K562 (cell line): ENCODE measurements around the gene ADD1. TPM values are rescaled to one million over a fixed set of nuclear protein-coding genes. Genes with fewer than 3 reads are reported as not detected.

ENCODE experiments used
- ATAC-seq: fragments of 200-7000 bp; cut with Tn5 transposase; 3 replicates; pipeline ENCODE4 v1.9.1; 2020; ENCODE audit warnings: moderate library complexity
- BruUV-seq: library from RNA; stranded (reverse); fragments of 400-500 nt; replicated peaks from 2 replicates; lab custom pipeline; 2021; lab: Mats Ljungman, UMichigan
- CTCF ChIA-PET: fragments of 300-600 bp; formaldehyde crosslinking; extraction: SDS; loops from one replicate; lab custom pipeline; 2021; ENCODE audit warnings: low intra/inter-chr PET ratio; lab: Yijun Ruan, JAX
- POLR2A ChIA-PET: fragments of 300-600, 350-650 bp; sonication (Branson Sonifier 250); formaldehyde crosslinking; extraction: SDS; loops from one replicate; lab custom pipeline; 2021; ENCODE audit warnings: antibody characterized with exemption, inconsistent platforms; lab: Yijun Ruan, JAX
- DNase-seq, 4 experiments: peaks; one replicate each; pipeline versions ENCODE4 v3.0.0 to v3.0.0-alpha.2; 2011 to 2018; ENCODE audit warnings: low spot score in 3 of 4, mixed read lengths in 3 of 4; ENCODE audit errors: extremely low read depth in 1 of 4
- FAIRE-seq: peaks from 2 replicates; lab custom pipeline; 2011; peaks lifted over from hg19 to GRCh38; lab: Jason Lieb, UNC
- H2AFZ ChIP-seq: 2 replicates; pipeline ENCODE4 v1.6.0; 2011; ENCODE audit warnings: low read depth, low read length, control low read depth, inconsistent platforms
- H3K27ac ChIP-seq: fragments of 200-600 bp; 3 replicates; pipeline ENCODE4 v1.8.0; 2011; ENCODE audit warnings: low read depth, mild to moderate bottlenecking, control low read depth, inconsistent platforms, low read length, moderate library complexity, mixed read lengths; ENCODE audit errors: extremely low read depth
- H3K27me3 ChIP-seq, 2 experiments: fragments of 300-600 bp in 1 of 2; 2 replicates in 1 of 2; 3 replicates in 1 of 2; pipeline versions ENCODE4 v1.6.0 to v1.8.0; 2011; ENCODE audit warnings: inconsistent platforms in 2 of 2, low read length in 2 of 2, mild to moderate bottlenecking in 1 of 2, mixed read lengths in 1 of 2, moderate library complexity in 1 of 2; ENCODE audit not compliant: control insufficient read depth in 2 of 2, insufficient read depth in 2 of 2
- H3K36me3 ChIP-seq: fragments of 300-600 bp; 3 replicates; pipeline ENCODE4 v1.8.0; 2011; ENCODE audit warnings: mild to moderate bottlenecking, low read length, inconsistent platforms; ENCODE audit not compliant: control insufficient read depth, insufficient read depth
- H3K4me1 ChIP-seq, 2 experiments: fragments of 200-600 bp in 1 of 2; replicated peaks in 1 of 2; 2 replicates in 1 of 2; 3 replicates in 1 of 2; pipeline versions ENCODE4 v1.5.1 to v1.8.0; 2011; ENCODE audit warnings: inconsistent platforms in 2 of 2, low read length in 2 of 2, mild to moderate bottlenecking in 1 of 2, mixed read lengths in 1 of 2, moderate library complexity in 1 of 2; ENCODE audit not compliant: control insufficient read depth in 2 of 2, insufficient read depth in 2 of 2
- H3K4me2 ChIP-seq: 2 replicates; pipeline ENCODE4 v1.6.1; 2011; ENCODE audit warnings: low read length, control low read depth, inconsistent platforms, mixed read lengths; ENCODE audit not compliant: insufficient read depth
- H3K4me3 ChIP-seq: fragments of 200-600 bp; sonication (generic), shearing (Covaris generic); 2 replicates; pipeline ENCODE4 v1.5.1; 2016; ENCODE audit warnings: control low read depth, inconsistent platforms
- H3K79me2 ChIP-seq: fragments of 200-600 bp; 3 replicates; pipeline ENCODE4 v1.8.0; 2011; ENCODE audit warnings: low read length, inconsistent platforms; ENCODE audit not compliant: control insufficient read depth, insufficient read depth
- H3K9ac ChIP-seq, 2 experiments: 2 replicates each; pipeline versions ENCODE4 v1.6.0 to v1.6.1; 2011; ENCODE audit warnings: low read depth in 2 of 2, low read length in 2 of 2, control low read depth in 1 of 2, inconsistent platforms in 1 of 2, mild to moderate bottlenecking in 1 of 2, mixed read lengths in 1 of 2; ENCODE audit not compliant: insufficient read depth in 1 of 2
- H3K9me1 ChIP-seq: one replicate; pipeline ENCODE4 v1.6.0; 2011; ENCODE audit warnings: inconsistent platforms, mild to moderate bottlenecking, low read length, moderate library complexity; ENCODE audit not compliant: control insufficient read depth, insufficient read depth
- H3K9me3 ChIP-seq: replicated peaks from 2 replicates; pipeline ENCODE4 v1.5.1; 2011; ENCODE audit warnings: low read depth, low read length, inconsistent platforms; ENCODE audit not compliant: control insufficient read depth, insufficient read depth
- H4K20me1 ChIP-seq: replicated peaks from 2 replicates; pipeline ENCODE4 v1.6.1; 2011; ENCODE audit warnings: low read length, inconsistent platforms, mixed read lengths; ENCODE audit not compliant: control insufficient read depth, insufficient read depth
- ATF7 ChIP-seq: fragments of 450-650 bp; IDR thresholded peaks from 2 replicates; pipeline ENCODE4 v1.7.1; 2014; ENCODE audit warnings: mild to moderate bottlenecking, moderate library complexity
- BRF1 ChIP-seq: IDR thresholded peaks from 3 replicates; pipeline ENCODE4 v1.6.1; 2011; ENCODE audit warnings: borderline replicate concordance, mild to moderate bottlenecking; ENCODE audit not compliant: insufficient read length; ENCODE audit errors: extremely low read depth
- CHAMP1 ChIP-seq: fragments of 450-650 bp; IDR thresholded peaks from 2 replicates; pipeline ENCODE4 v1.6.1; 2016; ENCODE audit warnings: mild to moderate bottlenecking
- ILF3 ChIP-seq: fragments of 450-650 bp; IDR thresholded peaks from 2 replicates; pipeline ENCODE4 v1.6.1; 2018; ENCODE audit warnings: antibody characterized with exemption, mild to moderate bottlenecking, moderate library complexity, borderline replicate concordance
- ZC3H4 ChIP-seq: sonication (generic); formaldehyde crosslinking; IDR thresholded peaks from 2 replicates; pipeline ENCODE4 v1.9.0; 2021; ENCODE audit warnings: missing genetic modification reagents, borderline replicate concordance
- ZNF146 ChIP-seq: IDR thresholded peaks from one replicate; pipeline ENCODE4 v1.6.1; 2018; ENCODE audit warnings: missing compliant biosample characterization; ENCODE audit not compliant: unreplicated experiment
- ZNF277 ChIP-seq: fragments of 250-450 bp; sonication (Bioruptor Pico); IDR thresholded peaks from 2 replicates; pipeline ENCODE4 v1.8.0; 2022; ENCODE audit warnings: inconsistent platforms, mild to moderate bottlenecking, moderate library complexity, borderline replicate concordance
- ZNF695 ChIP-seq: fragments of 450-650 bp; formaldehyde crosslinking; IDR thresholded peaks from 2 replicates; pipeline ENCODE4 v1.4.0; 2020; ENCODE audit warnings: mild to moderate bottlenecking, moderate library complexity
- WGBS: fragments of 100-300 bp; shearing (Covaris generic); methylation state at CpG from one replicate; pipeline ENCODE4 v1.1.6; 2016; ENCODE audit warnings: low coverage, mixed read lengths; ENCODE audit not compliant: insufficient coverage; ENCODE audit errors: missing lambda C conversion rate; 5-methylcytosine and 5-hydroxymethylcytosine counted together
- in situ Hi-C: fragments of 300-500 bp; cut with MboI; formaldehyde crosslinking; loops from 4 replicates; pipeline ENCODE4 v1.15.0; 2018; ENCODE audit warnings: inconsistent platforms, mixed read lengths
- intact Hi-C: fragments of 100-400 bp; cut with micrococcal nuclease; formaldehyde crosslinking; loops from 2 replicates; pipeline ENCODE4 v1.14.2; 2022
- polyA plus RNA-seq, 8 experiments: library from polyadenylated mRNA; depleted of rRNA in 4 of 8; stranded (reverse) in 5 of 8; unstranded in 3 of 8; fragments of >200 nt; fragmentation: Nextera tagmentation in 2 of 8; fragmentation: Illumina TruSeq in 1 of 8; extraction: Ambion mirVana in 2 of 8; extraction: Trizol in 1 of 8; gene quantifications; 2 replicates each; pipeline versions ENCODE4 v1.2.1 to v1.2.3, GENCODE V29; 2011 to 2014; ENCODE audit warnings: inconsistent platforms in 1 of 8, missing spikeins in 1 of 8
- total RNA-seq, 7 experiments: library from RNA; depleted of rRNA in 6 of 7; stranded (reverse); fragments of >200 nt in 6 of 7; fragmentation: Illumina TruSeq in 2 of 7; extraction: Trizol in 2 of 7; gene quantifications; 2 replicates each; pipeline versions ENCODE4 v1.2.1 to v1.2.3, GENCODE V29; 2011 to 2021; ENCODE audit warnings: low replicate concordance in 1 of 7

The ADD1 gene
- total and polyA plus RNA-seq, 9 of the 15 experiments (the other 6 are each of a cell fraction or from before 2014, with no cell fraction given): 17.5 to 153 (median 74.0) TPM

- in situ Hi-C loops (no loop called here), intact Hi-C loops (no loop called here)
- TF ChIP-seq CHAMP1 (no peak), ZC3H4 (CRISPR knock-in tag) (no peak), ZNF146 (no peak), ZNF695 (no peak), BRF1 (no peak), ATF7 (no peak), ZNF277 (CRISPR knock-in tag) (no peak), ILF3 (no peak)
- no peaks in the 10 kb centered on the region for H3K27me3 ChIP-seq
- no peak overlapping the region for H3K9ac ChIP-seq
- peaks cover 78% of the 10 kb centered on the region; the same call in 2 of the 3 replicates for H3K36me3 ChIP-seq
- H3K4me2 ChIP-seq: no peak overlapping the region
- no TSS peak for BruUV-seq
- peaks cover 0 to 3% of the 10 kb centered on the region in 2 experiments; a peak in 1 of 5 replicates for H3K4me1 ChIP-seq
- H3K9me3 ChIP-seq: no peaks in the 10 kb centered on the region
- POLR2A ChIA-PET: no interaction called here
- H3K9me1 ChIP-seq: no peaks in the 10 kb centered on the region
- CTCF ChIA-PET: no interaction called here
- FAIRE-seq (no peak), ATAC-seq (no peak), DNase-seq (no peak)
- no peak overlapping the region for H3K4me3 ChIP-seq
- 82% methylated on average over 8 of the region's 8 CpGs for WGBS
- no peak overlapping the region for H3K27ac ChIP-seq
- H3K79me2 ChIP-seq: no peaks in the 10 kb centered on the region
- no peak overlapping the region for H2AFZ ChIP-seq
- H4K20me1 ChIP-seq: 0 out of 2 replicates have a peak, but pooled peaks cover 7% of the 10 kb centered on the region
Observed at GRCh38 chr4:2909583-2909982, 65.9 kb downstream of the ADD1 start.
